ENCODE measurements around the gene RNF215. TPM values are rescaled to one million over a fixed set of nuclear protein-coding genes. Genes with fewer than 3 reads are reported as not detected.
A peak's percentile ranks its signal among the peaks of the same experiment; 100 is the strongest.

Gene RNF215
- total RNA-seq, 1 donor from 2014 or later, result 18.1 TPM

DNA sequence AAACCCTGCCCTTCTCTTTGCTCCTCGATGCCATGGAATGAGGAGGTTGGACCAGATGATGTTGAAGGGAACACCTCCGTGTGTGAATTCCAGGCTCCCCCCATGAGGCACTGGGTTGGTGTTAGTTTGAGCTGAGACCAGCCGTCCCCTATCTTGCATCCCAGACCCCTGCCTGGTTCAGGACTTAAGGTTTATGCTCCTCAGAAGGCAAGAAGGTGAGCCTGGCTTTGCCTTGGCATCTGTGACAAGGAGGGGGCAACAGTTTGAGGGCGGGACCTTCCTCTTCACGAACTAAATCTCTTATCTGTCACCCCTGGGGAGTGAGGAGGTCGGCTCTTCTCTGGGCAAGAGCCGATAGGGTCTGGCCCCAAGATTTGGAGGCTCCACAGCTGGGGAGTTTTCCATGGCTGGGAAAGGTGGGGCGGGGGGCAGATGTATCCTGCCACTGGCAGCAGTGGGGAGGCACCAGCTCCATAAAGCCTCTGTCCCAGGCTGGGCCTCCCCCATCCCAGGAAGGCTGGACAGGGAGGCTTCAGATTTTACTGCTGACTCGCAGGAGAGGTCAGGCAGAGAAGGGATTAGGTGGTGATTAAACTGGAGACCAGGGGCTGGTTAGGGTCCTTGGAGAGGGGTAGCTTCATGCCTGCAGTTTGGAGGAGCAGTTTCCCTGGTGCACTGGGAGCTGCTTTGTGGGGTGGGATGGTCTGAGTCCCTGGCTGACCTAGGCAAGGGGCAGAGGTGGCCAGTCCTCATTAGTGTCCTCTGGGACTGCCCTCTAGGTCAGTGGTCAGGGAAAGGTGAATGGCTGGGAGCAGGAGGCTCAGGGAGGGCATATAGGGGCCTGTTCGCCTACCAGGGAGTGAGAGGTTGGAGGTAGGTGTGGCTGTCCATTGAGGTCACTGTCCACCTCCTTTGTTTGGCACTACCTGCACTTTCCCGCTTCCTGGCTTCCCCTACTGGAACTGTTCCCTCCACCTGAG is 10.7 kb upstream of the RNF215 start:
- no peak for DNase-seq (ENCODE audit: low read depth, low spot score)

GRCh38 chr22:30396871-30397655 is 9.9 kb upstream of the RNF215 start, which contains the start of gene SEC14L2:
TSS of gene SEC14L2 (plus strand) at chr22:30397018. CDS start at chr22:30397117, 99 bp downstream.
- no peak for DNase-seq (ENCODE audit: low read depth, low spot score)

DNA sequence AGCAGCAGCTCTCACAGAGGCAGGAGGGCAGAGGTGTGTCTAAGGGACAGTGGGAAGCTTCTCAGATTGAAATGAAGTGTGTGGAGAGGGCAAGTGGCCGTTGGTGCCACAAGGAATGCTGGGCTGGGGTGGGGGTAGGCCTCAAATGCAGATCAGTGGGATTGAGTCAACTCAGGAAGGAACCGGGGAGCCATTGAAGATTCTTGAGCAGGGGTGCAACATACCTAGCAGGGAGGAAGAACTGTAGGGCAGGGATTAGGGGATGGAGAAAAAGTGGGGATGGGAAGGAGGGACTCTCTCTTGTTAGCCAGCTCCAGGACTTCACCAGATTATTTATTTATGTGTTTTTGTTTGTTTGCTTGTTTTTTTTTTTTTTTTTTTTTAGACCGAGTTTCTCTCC is 6.7 kb upstream of the RNF215 start:
- DNase-seq (ENCODE audit: low read depth, low spot score), result no peak

GRCh38 chr22:30393322-30393680 is 6.1 kb upstream of the RNF215 start:
- no peak for DNase-seq (ENCODE audit: low read depth, low spot score)

GRCh38 chr22:30392661-30393321 is 5.6 kb upstream of the RNF215 start:
- no peak for DNase-seq (ENCODE audit: low read depth, low spot score)

GRCh38 chr22:30390974-30391691 is 3.9 kb upstream of the RNF215 start:
- DNase-seq (ENCODE audit: low read depth, low spot score), result peak; percentile 60

- no peak for DNase-seq (ENCODE audit: low read depth, low spot score)
Observed at GRCh38 chr22:30386608-30386959, 627 bp downstream of the RNF215 start.

GRCh38 chr22:30385942-30386341 is 1.3 kb downstream of the RNF215 start:
- DNase-seq (ENCODE audit: low read depth, low spot score), result no peak

DNA sequence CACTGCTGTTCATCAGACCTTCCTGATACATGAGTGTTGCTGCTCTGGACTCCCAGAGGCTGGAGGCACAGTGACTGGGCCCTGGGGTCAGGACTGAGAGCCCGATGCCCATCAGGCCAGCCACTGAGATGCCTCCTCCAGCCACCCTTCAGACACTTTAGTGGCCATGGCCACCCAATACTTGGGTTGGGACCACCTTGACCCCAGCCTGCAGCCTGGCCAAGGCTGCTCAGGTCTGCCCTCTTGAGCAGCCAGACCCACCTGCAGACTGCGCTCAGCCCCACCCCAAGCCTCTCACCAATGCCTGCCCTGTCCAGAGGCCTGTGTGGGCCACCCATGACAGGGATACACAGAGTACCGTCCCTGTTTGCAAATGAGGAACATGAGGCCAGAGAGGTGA is 4.2 kb downstream of the RNF215 start:
- no peak for DNase-seq (ENCODE audit: low read depth, low spot score)

DNA sequence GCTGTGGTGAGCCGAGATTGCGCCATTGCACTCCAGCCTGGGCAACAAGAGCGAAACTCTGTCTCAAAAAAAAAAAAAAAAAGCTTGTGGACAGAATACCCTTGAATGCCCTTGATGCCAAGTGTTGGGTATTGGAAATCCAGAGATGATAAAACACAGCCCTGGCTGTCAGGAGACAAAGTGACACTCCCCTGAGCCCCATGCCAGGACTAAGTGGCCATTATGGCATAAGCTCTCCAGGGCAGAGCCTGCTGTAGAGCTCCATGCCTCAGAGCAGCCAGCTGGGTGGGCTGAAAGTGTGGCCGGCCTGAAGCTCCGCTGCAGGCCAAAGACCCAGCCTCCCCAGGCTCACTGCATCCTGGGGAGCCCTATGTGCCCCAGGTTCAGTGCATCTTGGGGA is 4.9 kb downstream of the RNF215 start:
- no peak for DNase-seq (ENCODE audit: low read depth, low spot score)

GRCh38 chr22:30381264-30381663 is 5.9 kb downstream of the RNF215 start:
- DNase-seq (ENCODE audit: low read depth, low spot score), result no peak

DNA sequence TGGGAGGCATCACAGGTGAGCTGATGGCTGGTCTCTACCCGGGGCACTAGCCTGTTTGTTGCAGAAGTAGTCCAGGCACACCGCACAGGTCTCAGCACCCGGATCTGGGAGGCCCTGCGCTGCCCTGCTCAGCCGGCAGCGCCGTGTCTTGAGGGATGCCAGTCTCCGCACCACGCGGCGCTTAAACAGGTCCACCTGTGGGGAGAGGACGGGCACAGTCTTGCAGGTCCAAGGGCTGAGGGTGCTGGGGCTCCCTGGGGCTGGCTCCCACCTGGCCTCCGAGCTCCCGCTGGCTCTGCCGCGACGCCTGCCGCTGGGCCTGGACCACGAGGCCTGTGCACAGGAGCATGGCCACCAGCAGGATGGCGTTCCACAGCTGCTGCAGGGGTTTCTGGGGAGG is 7.2 kb downstream of the RNF215 start:
- DNase-seq (ENCODE audit: low read depth, low spot score), result no peak

DNA sequence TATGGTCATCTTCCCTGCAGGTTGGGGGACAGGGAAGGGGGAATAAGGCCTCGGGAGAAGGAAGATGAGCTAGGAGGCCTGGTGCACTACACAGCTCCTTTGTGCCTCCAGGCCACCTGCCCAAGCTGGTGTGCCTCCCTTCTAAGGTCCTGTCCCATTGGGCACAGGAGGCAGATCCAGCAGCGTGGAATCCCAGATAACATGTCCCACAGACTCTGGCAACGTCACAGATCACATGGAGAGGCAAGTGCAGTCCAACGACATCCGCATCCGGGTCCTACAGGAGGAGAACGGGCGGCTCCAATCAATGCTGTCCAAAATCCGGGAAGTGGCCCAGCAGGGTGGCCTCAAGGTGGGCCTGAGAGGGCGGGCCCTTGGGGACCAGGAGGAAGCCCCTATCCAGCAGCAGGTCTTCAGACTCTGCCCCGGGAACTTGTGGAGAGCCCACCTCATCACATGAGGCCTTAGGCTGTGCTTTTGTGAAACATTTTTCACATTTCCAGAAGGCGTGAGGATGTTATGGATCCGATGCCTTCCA is 11.8 kb downstream of the RNF215 start:
- no peak for DNase-seq (ENCODE audit: low read depth, low spot score)

GRCh38 chr22:30373331-30374325 is 13.6 kb downstream of the RNF215 start:
- DNase-seq (ENCODE audit: low read depth, low spot score), result no peak

DNA sequence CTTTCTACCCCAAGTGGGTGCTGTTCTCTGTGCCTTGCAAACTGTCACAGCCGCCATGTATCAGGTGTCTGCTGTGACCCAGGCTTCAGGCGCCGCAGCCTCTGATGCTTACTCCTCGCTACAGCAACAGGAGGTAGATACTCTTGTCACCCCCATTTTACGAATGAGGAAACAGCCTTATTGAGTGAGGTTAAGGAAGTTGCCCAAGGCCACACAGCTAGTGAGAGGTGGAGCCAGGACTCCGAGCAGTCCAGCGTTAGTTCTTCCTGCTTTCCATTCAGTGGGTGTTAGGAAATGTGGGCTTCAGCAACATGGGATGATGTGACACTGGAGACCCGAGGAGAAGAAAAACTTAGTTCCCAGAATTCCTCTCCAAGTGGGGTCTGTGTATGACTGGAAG is 14.3 kb downstream of the RNF215 start:
- no peak for DNase-seq (ENCODE audit: low read depth, low spot score)

DNA sequence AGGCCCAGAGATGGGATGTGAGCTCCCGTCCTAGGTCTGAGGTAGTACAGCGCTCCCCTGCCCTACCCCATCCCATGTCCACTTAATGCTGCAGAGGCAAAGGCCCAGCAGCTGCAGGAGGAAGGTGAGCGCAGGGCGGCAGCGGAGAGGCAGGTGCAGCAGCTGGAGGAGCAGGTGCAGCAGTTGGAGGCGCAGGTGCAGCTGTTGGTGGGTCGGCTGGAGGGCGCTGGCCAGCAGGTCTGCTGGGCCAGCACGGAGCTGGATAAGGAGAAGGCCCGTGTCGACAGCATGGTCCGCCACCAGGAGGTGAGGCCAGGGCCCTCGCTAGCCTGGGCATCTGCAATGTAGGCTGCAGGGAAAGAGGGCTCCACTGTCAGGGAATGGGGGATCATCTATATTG is 15.2 kb downstream of the RNF215 start:
- DNase-seq (ENCODE audit: low read depth, low spot score), result no peak

- DNase-seq (ENCODE audit: low read depth, low spot score), result no peak
Observed at GRCh38 chr22:30371321-30371720, 15.9 kb downstream of the RNF215 start.

- no peak for DNase-seq (ENCODE audit: low read depth, low spot score)
Observed at GRCh38 chr22:30370641-30371230, 16.5 kb downstream of the RNF215 start.

DNA sequence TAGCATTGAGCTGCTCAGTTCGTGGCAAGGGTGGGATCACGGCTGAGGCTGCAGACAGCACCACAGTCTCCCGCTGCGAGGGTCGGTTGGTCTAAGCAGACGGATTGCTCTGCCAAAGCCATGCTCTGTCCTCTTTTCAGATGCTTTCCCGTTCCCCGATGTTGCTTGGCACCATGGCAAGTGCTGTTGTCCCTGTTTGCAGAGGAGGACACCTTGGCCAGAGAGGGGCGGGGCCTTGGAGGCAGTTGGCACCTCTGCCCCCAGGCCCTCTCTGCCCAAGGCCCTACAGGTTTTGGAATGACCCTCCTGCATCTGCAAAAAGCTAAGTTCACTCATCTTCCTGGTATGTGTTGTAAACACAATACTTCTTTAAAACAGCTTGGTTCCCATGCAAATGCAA is 18.8 kb downstream of the RNF215 start:
- DNase-seq (ENCODE audit: low read depth, low spot score), result no peak
